Neuronal stem cell (in vitro differentiated cells): ENCODE measurements around the gene TMEM132A.
A peak's percentile ranks its signal among the peaks of the same experiment; 100 is the strongest.

ENCODE experiments used
- DNase-seq: peaks from one replicate; pipeline ENCODE4 v3.0.0-alpha.2; 2013; ENCODE audit warnings: low spot score
- H2AFZ ChIP-seq: one replicate; pipeline ENCODE4 v1.6.1; 2013; ENCODE audit warnings: mild to moderate bottlenecking, low read length, inconsistent platforms
- H2AK5ac ChIP-seq: 2 replicates; pipeline ENCODE4 v1.6.1; 2013; ENCODE audit warnings: low read depth, mild to moderate bottlenecking, inconsistent platforms, low read length, moderate library complexity, mixed read lengths
- H2BK120ac ChIP-seq: 2 replicates; pipeline ENCODE4 v1.6.1; 2013; ENCODE audit warnings: low read depth, mild to moderate bottlenecking, inconsistent platforms, low read length, moderate library complexity, mixed read lengths
- H2BK12ac ChIP-seq: one replicate; pipeline ENCODE4 v1.6.1; 2013; ENCODE audit warnings: low read length, inconsistent platforms
- H2BK15ac ChIP-seq: 2 replicates; pipeline ENCODE4 v1.6.1; 2013; ENCODE audit warnings: mild to moderate bottlenecking, low read length, inconsistent platforms, mixed read lengths
- H2BK5ac ChIP-seq: one replicate; pipeline ENCODE4 v1.6.1; 2013; ENCODE audit warnings: inconsistent platforms, mild to moderate bottlenecking, low read length, moderate library complexity
- H3K14ac ChIP-seq: one replicate; pipeline ENCODE4 v1.6.1; 2013; ENCODE audit warnings: low read length, inconsistent platforms
- H3K18ac ChIP-seq: 2 replicates; pipeline ENCODE4 v1.6.1; 2013; ENCODE audit warnings: low read length, inconsistent platforms
- H3K23ac ChIP-seq: 2 replicates; pipeline ENCODE4 v1.6.1; 2013; ENCODE audit warnings: low read depth, mild to moderate bottlenecking, mixed read lengths, low read length, inconsistent platforms; ENCODE audit not compliant: poor library complexity
- H3K27ac ChIP-seq: replicated peaks from 3 replicates; pipeline ENCODE4 v1.5.1; 2013; ENCODE audit warnings: low read length, inconsistent platforms
- H3K27me3 ChIP-seq, 3 experiments: 2 replicates each; pipeline ENCODE4 v1.6.1; 2013; ENCODE audit warnings: low read length in 3 of 3, mild to moderate bottlenecking in 2 of 3, inconsistent platforms in 1 of 3, low read depth in 1 of 3, mixed read lengths in 1 of 3, moderate library complexity in 1 of 3; ENCODE audit not compliant: control insufficient read depth in 3 of 3, insufficient read depth in 3 of 3
- H3K36me3 ChIP-seq, 2 donors: replicated peaks in 1 of 2; 2 replicates each; pipeline ENCODE4 v1.6.1; 2013; ENCODE audit warnings: low read length in 2 of 2; ENCODE audit not compliant: control insufficient read depth in 2 of 2, insufficient read depth in 2 of 2
- H3K4ac ChIP-seq: 2 replicates; pipeline ENCODE4 v1.6.1; 2013; ENCODE audit warnings: inconsistent platforms, mild to moderate bottlenecking, low read length, moderate library complexity
- H3K4me1 ChIP-seq, 2 donors: 1 replicate in 1 of 2; 2 replicates in 1 of 2; pipeline ENCODE4 v1.6.1; 2013; ENCODE audit warnings: low read length in 2 of 2, low read depth in 1 of 2; ENCODE audit not compliant: control insufficient read depth in 2 of 2, insufficient read depth in 1 of 2
- H3K4me2 ChIP-seq: one replicate; pipeline ENCODE4 v1.6.1; 2013; ENCODE audit warnings: mild to moderate bottlenecking, low read length, inconsistent platforms; ENCODE audit not compliant: insufficient read depth, poor library complexity, severe bottlenecking
- H3K4me3 ChIP-seq, 2 donors: 2 replicates each; pipeline ENCODE4 v1.5.1; 2013; ENCODE audit warnings: low read length in 2 of 2, mild to moderate bottlenecking in 2 of 2, inconsistent platforms in 1 of 2, moderate library complexity in 1 of 2
- H3K79me1 ChIP-seq: one replicate; pipeline ENCODE4 v1.6.1; 2013; ENCODE audit warnings: low read depth, mild to moderate bottlenecking, inconsistent platforms, low read length, moderate library complexity
- H3K9ac ChIP-seq: one replicate; pipeline ENCODE4 v1.6.1; 2013; ENCODE audit warnings: mild to moderate bottlenecking, low read depth, low read length, inconsistent platforms; ENCODE audit not compliant: poor library complexity
- H3K9me3 ChIP-seq, 2 donors: replicated peaks in 1 of 2; 2 replicates each; pipeline versions ENCODE3 to v1.6.1; 2013; ENCODE audit warnings: low read length in 2 of 2, mild to moderate bottlenecking in 2 of 2, inconsistent platforms in 1 of 2, low read depth in 1 of 2, mixed read lengths in 1 of 2, moderate library complexity in 1 of 2; ENCODE audit not compliant: control insufficient read depth in 2 of 2, insufficient read depth in 1 of 2
- H4K8ac ChIP-seq: one replicate; pipeline ENCODE4 v1.6.1; 2013; ENCODE audit warnings: low read depth, mild to moderate bottlenecking, inconsistent platforms, low read length, moderate library complexity
- H4K91ac ChIP-seq: one replicate; pipeline ENCODE4 v1.6.1; 2013; ENCODE audit warnings: low read length, low read depth, mild to moderate bottlenecking, inconsistent platforms; ENCODE audit not compliant: poor library complexity
- WGBS, 2 donors: extraction: QIAGEN DNeasy Blood & Tissue Kit; methylation state at CpG; one replicate each; pipeline ENCODE4 v1.1.7; 2013; ENCODE audit warnings: missing lambda C conversion rate in 2 of 2, mixed read lengths in 1 of 2; ENCODE audit not compliant: insufficient read length in 2 of 2, insufficient replicate concordance in 1 of 2; ENCODE audit errors: extremely low coverage in 2 of 2; 5-methylcytosine and 5-hydroxymethylcytosine counted together

Gene TMEM132A

GRCh38 chr11:60895687-60896086 is 28.6 kb upstream of the TMEM132A start:
- Histone ChIP-seq H3K27ac (no peak overlapping the region), H3K14ac (no peak overlapping the region), H3K18ac (no peak overlapping the region), H3K4me1 (no peaks in the 10 kb centered on the region), H3K36me3 (peaks cover 48 to 97% of the 10 kb centered on the region in 2 donors), H2AK5ac (no peak overlapping the region), H3K9ac (no peak overlapping the region), H2AFZ (no peak overlapping the region), H3K4ac (no peak overlapping the region), H2BK120ac (no peak overlapping the region), H3K27me3 (no peaks in the 10 kb centered on the region), H2BK5ac (no peak overlapping the region), H4K91ac (no peak overlapping the region), H3K9me3 (no peaks in the 10 kb centered on the region), H2BK15ac (no peak overlapping the region), H3K23ac (no peak overlapping the region), H3K4me2 (no peak overlapping the region), H4K8ac (no peak overlapping the region), H3K4me3 (no peak overlapping the region), H2BK12ac (no peak overlapping the region), H3K79me1 (no peaks in the 10 kb centered on the region)
- no CpG with 5 or more reads among the region's 5 CpGs for WGBS, 2 donors
- DNase-seq = no peak

- Histone ChIP-seq H3K36me3 (peaks cover 57 to 98% of the 10 kb centered on the region in 2 donors), H3K79me1 (peaks cover under 1% of the 10 kb centered on the region), H4K91ac (no peak overlapping the region), H3K18ac (no peak overlapping the region), H2AFZ (no peak overlapping the region), H3K27ac (no peak overlapping the region), H3K9me3 (no peaks in the 10 kb centered on the region), H4K8ac (no peak overlapping the region), H2BK12ac (no peak overlapping the region), H3K4me2 (no peak overlapping the region), H2BK5ac (no peak overlapping the region), H3K4ac (no peak overlapping the region), H3K9ac (no peak overlapping the region), H3K27me3 (no peaks in the 10 kb centered on the region), H2AK5ac (no peak overlapping the region), H3K4me1 (no peaks in the 10 kb centered on the region), H3K14ac (no peak overlapping the region), H3K23ac (no peak overlapping the region), H3K4me3 (no peak overlapping the region), H2BK120ac (no peak overlapping the region), H2BK15ac (no peak overlapping the region)
- no peak for DNase-seq
- WGBS, 2 donors = no CpG with 5 or more reads among the region's 4 CpGs
These were observed 26.8 kb upstream of the TMEM132A start for GRCh38 chr11:60897496-60897895.

- Histone ChIP-seq H2AFZ (no peak overlapping the region), H3K14ac (no peak overlapping the region), H3K36me3 (peaks cover 61 to 99% of the 10 kb centered on the region in 2 donors), H2BK15ac (no peak overlapping the region), H3K4me3 (no peak overlapping the region), H2BK12ac (no peak overlapping the region), H3K4me1 (no peaks in the 10 kb centered on the region), H3K4ac (no peak overlapping the region), H4K91ac (no peak overlapping the region), H4K8ac (no peak overlapping the region), H3K79me1 (peaks cover 11% of the 10 kb centered on the region), H2BK5ac (no peak overlapping the region), H3K9ac (no peak overlapping the region), H3K9me3 (no peaks in the 10 kb centered on the region), H2BK120ac (no peak overlapping the region), H3K4me2 (no peak overlapping the region), H3K23ac (no peak overlapping the region), H2AK5ac (no peak overlapping the region), H3K27ac (no peak overlapping the region), H3K18ac (no peak overlapping the region), H3K27me3 (no peaks in the 10 kb centered on the region)
- no CpG with 5 or more reads among the region's 12 CpGs for WGBS, 2 donors
- peak; percentile 59 for DNase-seq
These were observed 25.0 kb upstream of the TMEM132A start for GRCh38 chr11:60899046-60899936.

- WGBS, 2 donors = no CpG with 5 or more reads among the region's 4 CpGs
- H2BK120ac ChIP-seq = no peak overlapping the region
- no peak overlapping the region for H3K14ac ChIP-seq
- H3K23ac ChIP-seq = no peak overlapping the region
- H2BK5ac ChIP-seq = no peak overlapping the region
- no peak for DNase-seq
- H3K9ac ChIP-seq = no peak overlapping the region
- H3K4me3 ChIP-seq = no peak overlapping the region
- H2AK5ac ChIP-seq = no peak overlapping the region
- H3K9me3 ChIP-seq = no peaks in the 10 kb centered on the region
- no peak overlapping the region for H4K8ac ChIP-seq
- H3K18ac ChIP-seq = no peak overlapping the region
- H2BK15ac ChIP-seq = no peak overlapping the region
- H3K27me3 ChIP-seq = no peaks in the 10 kb centered on the region
- H2BK12ac ChIP-seq = no peak overlapping the region
- H3K4ac ChIP-seq = no peak overlapping the region
- no peak overlapping the region for H3K27ac ChIP-seq
- peaks cover 58 to 99% of the 10 kb centered on the region in 2 donors for H3K36me3 ChIP-seq
- no peak overlapping the region for H3K4me2 ChIP-seq
- peaks cover under 1 to 4% of the 10 kb centered on the region in 2 donors for H3K4me1 ChIP-seq
- H4K91ac ChIP-seq = no peak overlapping the region
- peaks cover 11% of the 10 kb centered on the region for H3K79me1 ChIP-seq
- no peak overlapping the region for H2AFZ ChIP-seq
These were observed 24.3 kb upstream of the TMEM132A start for GRCh38 chr11:60899977-60900376.
